Measurements from ENCODE around the gene CCDC71L. TPM values are rescaled to one million over a fixed set of nuclear protein-coding genes. Genes with fewer than 3 reads are reported as not detected.
"Not testable (repeated sequence)": the region's sequence is repeated elsewhere in the genome, so short reads cannot be mapped to it uniquely, and the experiment has no call there.

Gene CCDC71L
- polyA plus RNA-seq (ENCODE audit: insufficient read length in 4 of 4) = 10 to 100 TPM in 1 of 4 donors, 1 to 10 TPM in 3; 7.0 to 11.8 (median 8.2) TPM

DNA sequence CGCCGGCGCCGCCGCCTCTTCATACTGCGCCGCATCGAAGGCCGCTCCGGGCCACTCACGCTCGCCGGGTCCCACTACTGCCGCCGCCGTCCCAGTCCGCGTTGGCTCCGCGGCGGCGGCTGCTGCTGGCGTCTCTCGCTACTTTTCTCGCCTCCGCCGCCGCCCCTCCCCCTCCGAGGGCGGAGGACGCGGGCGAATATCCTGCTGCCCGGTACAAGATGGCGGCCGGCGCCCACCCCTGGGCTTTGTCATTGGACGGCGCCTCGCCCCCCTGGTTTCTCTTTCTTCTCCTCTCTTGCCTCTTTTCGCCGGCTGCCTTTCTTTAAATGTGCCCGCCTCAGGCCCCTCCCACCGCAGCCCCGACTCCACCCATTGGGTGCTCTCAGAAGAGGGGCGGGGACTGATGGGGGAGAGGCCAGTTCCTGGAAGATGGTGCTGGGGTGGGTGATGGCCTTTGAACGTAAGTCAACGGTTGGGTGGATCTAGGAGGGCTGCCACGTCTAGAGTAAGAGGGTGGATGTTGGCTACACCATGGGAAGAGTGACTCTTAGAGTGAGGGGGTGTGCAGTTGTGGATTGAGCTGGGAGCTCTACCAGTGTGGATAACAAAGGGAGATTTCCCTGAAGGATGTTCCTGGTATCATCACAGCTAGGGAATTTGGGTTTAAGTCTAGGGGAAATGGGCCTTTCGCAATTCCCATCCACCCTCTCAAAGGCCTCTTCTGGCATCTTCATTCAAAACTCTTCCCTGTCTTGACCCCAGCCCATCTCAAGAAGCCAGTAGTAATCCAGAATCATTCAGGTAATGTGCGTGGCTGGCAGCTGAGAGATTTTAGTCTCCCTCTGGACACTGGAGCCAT lies at the start of gene CCDC71L:
Gene CCDC71L, minus strand, starts transcription at position 297 of the 859 bp plus-strand sequence. Its CDS starts 262 bp downstream, at position 35.
- peak; percentile 45 to 82 (median 75) for DNase-seq (ENCODE audit: low read depth in 4 of 4, low spot score in 2 of 4)

DNA sequence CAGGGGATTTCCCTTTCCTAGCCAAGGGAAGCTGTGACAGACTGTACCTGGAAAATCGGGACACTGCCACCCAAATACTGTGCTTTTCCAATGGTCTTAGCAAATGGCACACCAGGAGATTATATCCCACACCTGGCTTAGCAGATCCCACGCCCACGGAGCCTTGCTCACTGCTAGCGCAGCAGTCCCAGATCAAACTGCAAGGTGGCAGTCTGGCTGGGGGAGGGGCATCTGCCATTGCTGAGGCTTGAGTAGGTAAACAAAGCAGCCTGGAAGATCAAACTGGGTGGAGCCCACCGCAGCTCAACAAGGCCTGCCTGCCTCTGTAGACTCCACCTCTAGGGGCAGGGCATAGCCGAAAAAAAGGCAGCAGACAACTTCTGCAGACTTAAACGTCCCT lies 48.6 kb upstream of the CCDC71L start:
- not testable (repeated sequence) for DNase-seq (ENCODE audit: low read depth in 4 of 4, low spot score in 2 of 4)

DNA sequence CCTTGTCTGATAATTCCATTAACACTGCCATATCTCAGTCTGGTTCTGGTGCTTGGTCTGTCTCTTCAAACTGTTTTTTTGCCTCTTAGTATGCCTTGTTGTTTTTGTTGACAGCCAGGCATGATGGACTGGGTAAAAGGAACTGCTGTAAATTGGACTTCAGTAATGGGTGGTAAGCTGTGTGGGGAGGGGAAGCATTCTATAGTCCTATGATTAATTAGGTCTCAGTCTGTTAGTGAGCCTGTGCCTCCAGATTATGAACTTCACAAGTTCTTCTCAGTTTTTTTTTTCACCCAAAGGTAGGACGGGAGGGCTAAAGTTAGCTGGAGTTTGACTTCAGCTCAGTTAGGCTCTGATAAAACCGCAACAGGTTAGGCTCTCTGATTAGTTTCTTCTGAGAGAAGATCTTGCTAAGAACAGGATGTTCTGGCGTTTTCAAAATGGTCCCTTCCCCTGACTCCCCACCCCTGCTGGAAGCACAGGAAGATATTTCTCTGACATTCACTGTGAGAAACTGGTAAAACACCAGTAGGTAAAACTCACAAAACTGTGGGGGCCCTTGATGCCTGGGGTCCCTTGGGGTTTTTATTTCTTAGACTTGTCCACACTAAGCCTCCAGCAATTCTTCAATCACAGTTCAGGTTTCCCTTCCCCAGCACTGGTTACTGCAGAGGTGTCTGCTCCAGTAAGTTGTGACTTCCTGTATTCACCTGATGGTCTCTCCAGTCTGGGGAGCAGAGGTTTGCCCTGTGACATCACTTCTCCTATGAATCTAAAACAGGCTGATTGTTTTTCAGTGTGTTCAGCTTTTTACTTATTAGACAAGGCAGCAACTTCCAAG lies 43.3 kb upstream of the CCDC71L start:
- no peak for DNase-seq (ENCODE audit: low read depth in 4 of 4, low spot score in 2 of 4)

DNA sequence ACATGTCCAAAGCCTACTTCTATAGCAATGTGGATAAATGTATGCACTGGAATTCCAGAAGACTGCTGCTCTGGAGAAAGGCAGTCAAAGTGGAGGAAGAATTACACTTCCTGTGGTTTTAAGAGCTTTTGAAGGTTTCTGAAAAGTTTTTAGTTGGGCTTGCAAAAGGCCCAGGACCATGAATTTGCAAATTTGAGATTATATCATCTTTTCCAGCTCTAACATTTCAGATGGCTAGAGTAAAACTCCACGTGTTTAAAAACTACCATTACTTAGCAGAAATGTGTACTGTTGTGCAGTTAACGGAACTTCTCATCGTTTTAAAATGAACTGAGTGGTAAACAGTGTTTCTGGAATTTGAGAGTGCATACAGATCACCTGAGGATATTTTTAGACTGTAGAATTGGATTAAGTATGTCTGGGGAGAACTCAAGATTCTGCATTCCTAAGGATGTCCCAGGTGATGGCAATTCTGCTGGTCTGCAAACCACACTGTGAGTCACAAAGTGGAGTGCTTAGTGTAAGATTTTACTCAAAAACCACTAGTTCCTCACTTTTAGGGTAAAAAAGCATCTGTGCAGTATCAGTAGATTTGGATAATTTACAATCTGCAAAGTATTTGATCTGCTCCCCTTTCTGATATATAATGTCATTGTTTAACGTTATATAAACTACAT lies 32.9 kb upstream of the CCDC71L start:
- DNase-seq (ENCODE audit: low read depth in 4 of 4, low spot score in 2 of 4) = no peak

DNA sequence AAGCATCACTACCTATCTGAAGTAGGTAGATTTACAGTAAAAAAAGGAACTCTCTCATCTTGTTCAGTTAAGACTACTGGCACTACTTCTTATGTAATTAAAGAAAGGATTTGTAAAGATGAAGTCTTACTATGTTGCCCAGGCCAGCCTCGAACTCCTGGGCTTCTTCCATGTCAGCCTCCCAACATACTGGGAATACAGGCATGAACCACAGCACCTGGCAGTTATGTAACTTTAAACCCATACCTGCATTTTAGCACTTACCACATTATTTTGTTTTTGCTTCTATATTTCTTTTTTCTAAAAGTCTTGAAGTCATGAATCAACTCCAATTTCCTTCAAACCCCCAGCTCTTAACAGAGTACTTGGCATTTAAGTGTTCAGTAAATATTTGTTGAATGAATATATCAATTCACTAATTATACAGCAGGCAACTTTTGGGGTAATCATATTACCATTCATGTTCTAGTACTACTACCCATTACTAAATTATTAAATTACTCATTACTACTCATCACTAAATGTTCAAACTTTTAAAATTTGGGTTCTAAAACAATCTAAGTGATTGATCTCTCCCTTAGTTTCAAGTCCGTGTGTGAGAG lies 31.6 kb upstream of the CCDC71L start:
- no peak for DNase-seq (ENCODE audit: low read depth in 4 of 4, low spot score in 2 of 4)

DNA sequence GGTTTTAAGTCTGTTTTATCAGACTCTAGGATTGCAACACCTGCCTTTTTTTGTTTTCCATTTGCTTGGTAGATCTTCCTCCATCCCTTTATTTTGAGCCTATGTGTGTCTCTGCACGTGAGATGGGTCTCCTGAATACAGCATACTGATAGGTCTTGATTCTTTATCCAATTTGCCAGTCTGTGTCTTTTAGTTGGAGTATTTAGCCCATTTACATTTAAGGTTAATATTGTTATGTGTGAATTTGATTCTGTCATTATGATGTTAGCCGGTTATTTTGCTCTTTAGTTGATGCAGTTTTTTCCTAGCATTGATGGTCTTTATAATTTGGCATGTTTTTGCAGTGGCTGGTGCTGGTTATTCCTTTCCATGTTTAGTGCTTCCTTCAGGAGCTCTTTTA lies 27.2 kb upstream of the CCDC71L start:
- DNase-seq (ENCODE audit: low read depth in 4 of 4, low spot score in 2 of 4) = not testable (repeated sequence)

DNA sequence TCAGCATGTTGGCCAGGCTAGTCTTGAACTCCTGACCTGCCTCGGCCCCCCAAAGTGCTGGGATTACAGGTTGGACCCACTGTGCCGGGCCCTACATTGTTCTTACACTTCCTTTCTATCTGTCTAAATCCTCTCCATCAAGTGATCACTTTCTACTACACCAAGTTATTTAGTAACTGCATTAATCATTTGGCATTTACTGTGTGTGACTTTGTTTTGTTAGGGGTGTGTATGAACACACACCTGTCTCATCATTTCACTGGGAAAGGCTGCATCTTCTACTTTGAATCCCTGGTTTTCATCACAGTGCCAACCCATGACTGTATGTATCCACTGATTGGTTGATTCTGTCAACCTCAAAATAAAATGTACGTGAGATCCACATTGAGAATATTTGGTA lies 23.0 kb upstream of the CCDC71L start:
- no peak for DNase-seq (ENCODE audit: low read depth in 4 of 4, low spot score in 2 of 4)

DNA sequence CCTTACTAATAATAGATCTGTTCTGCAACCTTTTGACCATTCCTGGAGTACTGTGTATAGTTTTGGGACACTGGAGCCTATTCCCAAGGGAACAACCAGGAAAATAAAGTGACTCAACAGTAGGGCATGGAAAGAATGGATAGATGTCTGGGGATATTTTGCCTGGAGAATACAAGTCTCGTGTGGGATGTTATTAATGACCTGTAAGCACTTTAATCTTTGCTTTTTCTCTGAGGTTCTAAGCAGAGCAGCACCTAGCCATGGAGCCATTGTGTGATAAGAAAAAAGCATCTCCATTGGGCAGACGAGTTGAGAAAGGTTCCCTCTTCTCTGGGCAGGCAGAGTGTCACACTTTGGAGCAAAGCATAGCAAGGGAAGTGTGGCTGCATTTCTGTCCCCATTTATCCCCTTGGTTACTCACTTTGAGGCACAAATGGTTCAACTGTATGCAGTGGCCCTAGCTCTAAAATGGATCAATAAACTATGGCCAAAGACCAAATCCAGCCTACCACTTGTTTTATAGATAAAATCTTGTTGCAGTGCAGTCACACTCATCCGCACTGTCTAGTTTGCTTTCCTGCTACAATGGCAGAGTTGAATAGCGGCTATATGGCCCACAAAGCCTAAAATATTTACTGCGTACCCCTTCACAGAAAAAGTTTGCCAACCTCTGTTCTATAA lies 21.0 kb upstream of the CCDC71L start:
- no peak for DNase-seq (ENCODE audit: low read depth in 4 of 4, low spot score in 2 of 4)

DNA sequence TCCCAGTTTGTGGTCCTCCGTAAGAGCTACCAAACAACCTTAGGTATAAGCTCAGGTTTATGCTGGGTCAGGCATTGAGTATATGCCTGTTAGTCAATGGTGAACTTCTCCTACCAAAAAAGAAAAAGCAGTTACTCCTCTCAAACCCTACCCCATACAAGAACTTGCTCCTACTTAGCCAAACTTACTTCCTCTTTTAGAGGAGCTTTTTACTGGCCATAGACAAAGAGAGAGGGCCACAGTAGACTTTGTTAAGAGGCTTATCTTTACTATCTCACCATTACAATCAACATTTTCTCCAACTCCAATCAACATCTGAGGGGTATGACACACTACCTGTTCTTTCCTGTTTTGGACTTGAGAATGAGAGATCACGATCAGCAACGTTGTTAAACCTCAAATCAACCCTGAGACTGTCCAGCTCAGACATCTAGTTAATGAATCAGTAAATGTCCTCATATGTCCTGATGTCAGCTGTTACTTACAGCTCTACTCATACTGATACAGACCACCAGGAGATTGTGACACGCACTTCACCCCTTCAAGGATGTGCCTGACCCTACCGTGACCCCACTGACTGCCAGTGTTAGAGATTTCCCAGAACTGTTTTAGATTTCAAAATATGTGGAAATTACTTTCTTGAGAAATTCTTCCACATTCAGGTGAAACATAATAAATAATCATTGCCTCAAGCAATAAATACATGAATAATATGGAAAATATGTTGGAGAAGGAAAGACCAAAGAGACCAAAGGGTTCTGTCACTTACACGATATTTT lies 18.4 kb upstream of the CCDC71L start:
- DNase-seq (ENCODE audit: low read depth in 4 of 4, low spot score in 2 of 4) = no peak

DNA sequence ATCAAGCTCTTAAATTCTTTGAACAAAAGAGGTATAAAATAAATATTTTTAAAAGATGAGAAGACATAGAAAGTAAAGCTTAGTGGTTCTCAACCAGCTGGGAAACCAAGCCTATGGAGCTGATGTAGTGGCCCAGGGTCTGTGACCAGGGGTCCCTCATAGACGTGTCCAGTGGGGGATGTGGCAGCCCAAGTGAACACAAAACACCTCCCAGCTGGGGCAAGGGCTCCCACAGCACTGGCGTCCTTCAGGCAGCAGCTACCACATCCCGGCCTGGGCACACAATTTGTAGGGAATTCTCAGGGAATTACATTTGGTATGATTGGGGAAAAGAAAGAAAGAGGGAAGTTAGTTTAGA lies 17.8 kb upstream of the CCDC71L start:
- DNase-seq (ENCODE audit: low read depth in 4 of 4, low spot score in 2 of 4) = no peak

DNA sequence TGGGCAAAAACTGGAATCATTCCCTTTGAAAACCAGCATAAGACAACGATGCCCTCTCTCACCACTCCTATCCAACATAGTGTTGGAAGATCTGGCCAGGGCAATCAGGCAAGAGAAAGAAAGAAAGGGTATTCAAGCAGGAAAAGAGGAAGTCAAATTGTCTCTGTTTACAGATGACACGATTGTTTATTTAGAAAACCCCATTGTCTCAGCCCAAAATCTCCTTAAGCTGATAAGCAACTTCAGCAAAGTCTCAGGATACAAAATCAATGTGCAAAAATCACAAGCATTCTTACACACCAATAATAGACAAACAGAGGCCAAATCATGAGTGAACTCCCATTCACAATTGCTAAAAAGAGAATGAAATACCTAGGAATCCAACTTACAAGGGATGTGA lies 15.5 kb upstream of the CCDC71L start:
- DNase-seq (ENCODE audit: low read depth in 4 of 4, low spot score in 2 of 4) = not testable (repeated sequence)

DNA sequence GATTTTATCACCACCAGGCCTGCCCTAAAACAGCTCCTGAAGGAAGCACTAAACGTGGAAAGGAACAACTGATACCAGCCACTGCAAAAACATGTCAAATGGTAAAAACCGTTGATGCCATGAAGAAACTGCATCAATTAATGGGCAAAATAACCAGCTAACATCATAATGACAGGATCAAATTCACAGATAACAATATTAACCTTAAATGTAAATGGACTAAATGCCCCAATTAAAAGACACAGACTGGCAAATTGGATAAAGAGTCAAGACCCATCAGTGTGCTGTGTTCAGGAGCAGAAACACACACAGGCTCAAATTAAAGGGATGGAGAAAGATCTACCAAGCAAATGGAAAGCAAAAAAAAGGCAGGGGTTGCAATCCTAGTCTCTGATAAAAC lies 12.7 kb upstream of the CCDC71L start:
- DNase-seq (ENCODE audit: low read depth in 4 of 4, low spot score in 2 of 4) = not testable (repeated sequence)

DNA sequence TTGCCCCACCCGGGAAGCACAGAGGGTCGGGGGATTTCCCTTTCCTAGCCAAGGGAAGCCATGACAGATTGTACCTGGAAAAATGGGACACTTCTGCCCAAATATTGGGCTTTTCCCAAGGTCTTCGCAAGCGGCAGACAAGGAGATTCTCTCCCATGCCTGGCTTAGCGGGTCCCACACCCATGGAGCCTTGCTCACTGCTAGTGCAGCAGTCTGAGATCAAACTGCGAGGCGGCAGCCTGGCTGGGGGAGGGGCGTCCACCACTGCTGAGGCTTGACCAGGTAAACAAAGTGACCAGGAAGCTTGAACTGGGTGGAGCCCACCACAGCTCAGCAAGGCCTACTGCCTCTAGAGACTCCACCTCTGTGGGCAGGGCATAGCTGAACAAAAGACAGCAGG lies 11.0 kb upstream of the CCDC71L start:
- not testable (repeated sequence) for DNase-seq (ENCODE audit: low read depth in 4 of 4, low spot score in 2 of 4)

DNA sequence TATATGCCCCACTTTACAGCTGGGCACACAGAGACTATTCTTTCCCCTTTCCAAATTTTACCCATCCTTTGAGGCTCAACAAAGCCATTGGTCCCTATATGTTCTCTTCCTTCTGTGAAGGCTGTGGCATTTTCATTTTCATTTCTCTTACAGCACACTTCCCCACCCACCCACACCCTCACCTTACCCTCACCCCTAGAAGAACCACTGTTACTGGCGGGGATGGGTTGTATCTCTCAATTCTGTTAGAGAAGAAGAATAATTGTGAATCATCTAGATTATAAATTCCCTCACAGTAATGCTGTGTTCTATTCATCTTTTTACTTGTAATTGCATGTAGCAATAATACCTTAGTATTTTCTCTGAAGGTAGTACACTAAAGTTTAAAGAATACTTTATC lies 10.2 kb upstream of the CCDC71L start:
- no peak for DNase-seq (ENCODE audit: low read depth in 4 of 4, low spot score in 2 of 4)

DNA sequence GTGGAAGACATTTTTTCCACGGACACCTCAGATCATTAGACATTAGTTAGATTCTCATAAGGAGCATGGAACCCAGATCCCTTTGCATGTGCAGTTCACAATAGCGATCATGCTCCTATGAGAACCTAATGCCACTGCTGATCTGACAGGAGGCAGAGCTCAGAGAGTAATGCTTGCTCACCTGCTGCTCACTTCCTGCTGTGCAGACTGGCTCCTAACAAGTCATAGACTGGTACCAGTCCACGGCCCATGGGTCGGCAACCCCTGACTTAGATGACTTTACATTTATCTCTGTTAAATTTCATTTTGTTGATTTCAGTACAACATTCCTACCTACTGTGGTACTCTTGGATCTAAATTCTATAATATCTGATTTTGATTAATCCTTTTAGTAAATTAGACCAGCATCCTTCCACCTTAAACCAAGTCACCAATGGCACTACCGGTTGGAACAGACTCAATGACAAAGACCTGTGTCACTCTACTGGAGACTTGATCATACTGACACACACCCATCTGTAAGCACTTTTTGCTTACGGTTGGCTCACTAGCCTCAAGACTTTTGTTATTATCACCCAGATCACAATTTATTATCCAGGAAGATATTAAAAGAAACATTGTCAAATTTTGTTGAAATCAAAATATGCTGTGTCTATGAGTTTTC lies 8.0 kb upstream of the CCDC71L start:
- DNase-seq (ENCODE audit: low read depth in 4 of 4, low spot score in 2 of 4) = no peak

DNA sequence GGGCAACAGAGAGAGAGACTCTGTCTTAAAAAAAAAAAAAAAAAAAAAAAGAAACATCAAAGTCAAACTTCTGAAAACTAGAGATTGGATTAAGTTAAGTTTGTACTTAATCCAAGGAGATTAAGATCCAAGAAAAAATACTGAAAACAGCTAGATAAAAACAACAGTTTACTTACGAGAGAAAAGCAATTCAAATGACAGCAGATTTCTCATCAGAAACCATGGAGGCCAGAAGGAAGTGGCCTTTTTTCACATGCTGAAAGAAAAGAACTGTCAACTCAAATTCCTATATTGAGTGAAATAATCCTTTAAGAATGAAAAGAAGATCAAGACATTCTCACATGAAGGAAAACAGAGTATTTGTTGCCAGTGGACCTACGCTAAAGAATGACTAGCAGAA lies 5.4 kb upstream of the CCDC71L start:
- no peak for DNase-seq (ENCODE audit: low read depth in 4 of 4, low spot score in 2 of 4)

DNA sequence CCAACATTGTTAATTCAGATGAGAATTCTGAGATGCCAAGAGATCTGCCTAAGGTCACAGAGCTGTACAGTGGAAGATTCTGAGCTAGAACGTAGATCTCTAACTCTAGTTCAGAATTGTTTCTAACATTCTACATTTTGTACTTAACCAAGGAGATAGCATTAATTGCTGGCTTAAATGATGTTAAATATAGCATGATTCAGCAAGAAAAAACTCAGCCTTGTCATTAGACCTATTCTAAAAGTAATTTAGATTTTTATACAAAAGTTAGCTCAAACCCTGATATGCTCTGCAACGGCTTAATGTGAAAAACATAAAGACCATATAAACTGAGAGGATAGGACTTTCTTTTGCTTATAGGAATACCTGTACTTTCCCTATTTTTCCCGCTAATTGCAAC lies 3.4 kb upstream of the CCDC71L start:
- no peak for DNase-seq (ENCODE audit: low read depth in 4 of 4, low spot score in 2 of 4)

DNA sequence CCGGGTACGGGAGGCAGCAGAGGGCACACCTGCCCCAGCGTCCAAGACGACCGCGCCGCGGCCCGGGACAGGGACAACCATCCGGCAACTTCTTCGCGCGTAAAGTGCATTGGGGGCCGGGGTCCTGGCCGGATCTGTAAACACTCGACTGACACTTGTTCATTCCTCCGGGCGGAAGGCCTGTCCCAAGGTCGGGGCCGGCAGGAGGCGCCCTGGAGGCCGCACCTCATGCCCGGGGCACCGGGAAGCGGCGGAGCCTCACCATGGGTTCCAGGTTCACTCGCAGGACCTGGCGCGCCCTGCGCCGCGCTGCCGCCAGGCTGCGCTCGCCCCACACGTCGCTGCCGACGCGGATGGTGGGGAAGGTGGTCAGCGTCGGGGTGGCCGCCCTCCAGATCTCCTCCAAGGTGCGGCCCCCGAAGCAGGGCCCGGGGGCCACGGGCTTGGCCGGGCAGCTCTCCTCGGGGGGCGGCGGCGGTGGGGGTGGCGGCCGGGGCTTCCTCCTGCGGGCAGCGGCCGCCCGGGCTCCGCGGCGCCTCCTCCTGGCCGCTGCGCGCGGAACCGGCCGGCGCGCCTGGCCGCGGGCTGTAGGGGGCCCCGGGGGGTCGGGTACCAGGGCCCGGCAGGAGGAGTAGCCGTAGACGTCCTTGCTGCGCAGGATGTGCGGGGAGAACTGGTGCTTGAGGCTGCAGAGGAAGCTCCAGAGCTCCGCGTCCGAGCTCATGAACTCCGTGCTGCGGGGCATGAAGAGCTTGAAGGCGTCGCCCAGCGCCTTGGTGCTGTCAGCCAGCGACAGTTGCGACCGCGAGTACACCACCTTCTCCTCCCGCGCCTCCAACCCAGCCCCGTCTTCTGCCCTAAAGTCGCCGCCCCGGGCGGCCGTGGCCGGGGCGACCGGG lies 746 bp downstream of the CCDC71L start:
- peak; percentile 29 to 58 (median 44) for DNase-seq (ENCODE audit: low read depth in 4 of 4, low spot score in 2 of 4)
